Measurements from ENCODE around the gene RB1. TPM values are rescaled to one million over a fixed set of nuclear protein-coding genes. Genes with fewer than 3 reads are reported as not detected.

RB1 gene
- total and polyA plus RNA-seq, 9 of the 15 experiments (the other 6 are each of a cell fraction or from before 2014, with no cell fraction given) = 5.0 to 23.8 (median 17.9) TPM

DNA sequence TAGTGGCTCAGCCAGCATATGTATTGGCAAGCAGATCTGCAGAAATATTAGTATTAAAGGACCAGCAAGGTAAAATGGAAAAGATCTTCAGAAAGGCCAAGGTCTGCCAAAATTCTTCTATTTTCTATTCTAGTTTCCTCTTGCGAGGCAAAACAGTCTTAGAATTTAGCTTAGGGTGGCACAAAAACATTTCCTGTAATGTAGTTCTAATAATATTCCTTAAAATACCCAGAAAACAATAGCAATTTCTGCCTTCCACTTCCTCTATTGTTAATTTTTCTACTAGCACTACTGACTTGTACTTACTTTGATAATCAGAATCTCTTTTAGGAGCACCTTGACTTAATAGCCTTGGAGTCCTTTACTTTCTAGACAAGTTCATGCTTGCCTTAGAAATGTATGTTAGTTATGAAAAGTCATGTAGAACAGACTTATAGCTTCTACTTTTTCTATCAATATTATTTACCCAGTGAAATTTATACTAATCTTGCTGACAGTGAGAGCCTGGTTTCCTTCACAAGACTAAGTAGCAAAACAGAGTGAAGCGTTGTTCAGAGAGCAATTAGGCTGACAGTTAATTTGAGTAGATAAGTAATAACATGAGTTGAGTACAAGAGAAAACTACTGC lies 133.2 kb downstream of the RB1 start:
- Histone ChIP-seq H3K9me3 (replicated peaks; ENCODE audit: control insufficient read depth, insufficient read depth, low read depth, low read length) (no peaks in the 10 kb centered on the region), H2AFZ (ENCODE audit: low read depth, low read length) (no peak overlapping the region), H3K9me1 (ENCODE audit: control insufficient read depth, insufficient read depth, low read length) (no peaks in the 10 kb centered on the region), H3K36me3 (ENCODE audit: control insufficient read depth, insufficient read depth, low read length) (no peaks in the 10 kb centered on the region), H3K4me1 (replicated peaks in 1 of 2; ENCODE audit: control insufficient read depth in 2 of 2, insufficient read depth in 2 of 2, low read length in 2 of 2) (no peaks in the 10 kb centered on the region), H3K4me2 (ENCODE audit: insufficient read depth, low read length) (no peak overlapping the region), H3K4me3 (no peak overlapping the region), H3K27me3 (ENCODE audit: control insufficient read depth in 2 of 2, insufficient read depth in 2 of 2, low read length in 2 of 2) (no peaks in the 10 kb centered on the region), H3K27ac (ENCODE audit: extremely low read depth, low read depth, low read length) (no peak overlapping the region), H3K9ac (ENCODE audit: insufficient read depth in 1 of 2, low read depth in 2 of 2, low read length in 2 of 2) (no peak overlapping the region), H3K79me2 (ENCODE audit: control insufficient read depth, insufficient read depth, low read length) (no peaks in the 10 kb centered on the region), H4K20me1 (replicated peaks; ENCODE audit: control insufficient read depth, insufficient read depth, low read length) (no peaks in the 10 kb centered on the region)
- no peak for ATAC-seq
- in situ Hi-C loops (cut with MboI) = no loop called here
- no peak for DNase-seq (ENCODE audit: extremely low read depth in 1 of 4, low spot score in 3 of 4)
- ChIA-PET CTCF (ENCODE audit: low intra/inter-chr PET ratio) (no interaction called here), POLR2A (no interaction called here)
- 90% methylated on average over 2 of the region's 2 CpGs for WGBS (ENCODE audit: insufficient coverage, low coverage, missing lambda C conversion rate)
- intact Hi-C loops (cut with micrococcal nuclease) = no loop called here
- BruUV-seq (replicated peaks) = no TSS peak
- no peak for FAIRE-seq
- TF ChIP-seq ZNF707 (CRISPR knock-in tag; conservative IDR thresholded peaks at IDR 0.05) (no peak), SP1 (CRISPR knock-in tag; IDR thresholded peaks at IDR 0.05) (no peak), POLR2A (conservative IDR thresholded peaks at IDR 0.05) (no peak), SUPT5H (IDR thresholded peaks at IDR 0.05) (no peak), ZNF785 (CRISPR knock-in tag; IDR thresholded peaks at IDR 0.05) (no peak), ZNF124 (CRISPR knock-in tag; IDR thresholded peaks at IDR 0.05) (no peak), MAZ (CRISPR knock-in tag; conservative IDR thresholded peaks at IDR 0.05 in 1 of 2, IDR thresholded peaks at IDR 0.05 in 1 of 2) (no peak), NELFE (IDR thresholded peaks at IDR 0.05; ENCODE audit: insufficient read depth, insufficient read length) (no peak), ZC3H4 (CRISPR knock-in tag; IDR thresholded peaks at IDR 0.05; ENCODE audit: borderline replicate concordance) (no peak), BHLHE40 (IDR thresholded peaks at IDR 0.05; ENCODE audit: low read length) (no peak), ZNF644 (tag; IDR thresholded peaks at IDR 0.05; ENCODE audit: low read depth) (no peak), CBX2 (IDR thresholded peaks at IDR 0.05; ENCODE audit: insufficient read depth, low read length, poor library complexity, severe bottlenecking) (no peak)
- TF ChIP-seq, protein P1, sequence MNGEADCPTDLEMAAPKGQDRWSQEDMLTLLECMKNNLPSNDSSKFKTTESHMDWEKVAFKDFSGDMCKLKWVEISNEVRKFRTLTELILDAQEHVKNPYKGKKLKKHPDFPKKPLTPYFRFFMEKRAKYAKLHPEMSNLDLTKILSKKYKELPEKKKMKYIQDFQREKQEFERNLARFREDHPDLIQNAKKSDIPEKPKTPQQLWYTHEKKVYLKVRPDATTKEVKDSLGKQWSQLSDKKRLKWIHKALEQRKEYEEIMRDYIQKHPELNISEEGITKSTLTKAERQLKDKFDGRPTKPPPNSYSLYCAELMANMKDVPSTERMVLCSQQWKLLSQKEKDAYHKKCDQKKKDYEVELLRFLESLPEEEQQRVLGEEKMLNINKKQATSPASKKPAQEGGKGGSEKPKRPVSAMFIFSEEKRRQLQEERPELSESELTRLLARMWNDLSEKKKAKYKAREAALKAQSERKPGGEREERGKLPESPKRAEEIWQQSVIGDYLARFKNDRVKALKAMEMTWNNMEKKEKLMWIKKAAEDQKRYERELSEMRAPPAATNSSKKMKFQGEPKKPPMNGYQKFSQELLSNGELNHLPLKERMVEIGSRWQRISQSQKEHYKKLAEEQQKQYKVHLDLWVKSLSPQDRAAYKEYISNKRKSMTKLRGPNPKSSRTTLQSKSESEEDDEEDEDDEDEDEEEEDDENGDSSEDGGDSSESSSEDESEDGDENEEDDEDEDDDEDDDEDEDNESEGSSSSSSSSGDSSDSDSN (IDR thresholded peaks at IDR 0.05; ENCODE audit: borderline replicate concordance in 1 of 2, low read depth in 2 of 2, low read length in 2 of 2) = no peak
- TF ChIP-seq, protein P2, sequence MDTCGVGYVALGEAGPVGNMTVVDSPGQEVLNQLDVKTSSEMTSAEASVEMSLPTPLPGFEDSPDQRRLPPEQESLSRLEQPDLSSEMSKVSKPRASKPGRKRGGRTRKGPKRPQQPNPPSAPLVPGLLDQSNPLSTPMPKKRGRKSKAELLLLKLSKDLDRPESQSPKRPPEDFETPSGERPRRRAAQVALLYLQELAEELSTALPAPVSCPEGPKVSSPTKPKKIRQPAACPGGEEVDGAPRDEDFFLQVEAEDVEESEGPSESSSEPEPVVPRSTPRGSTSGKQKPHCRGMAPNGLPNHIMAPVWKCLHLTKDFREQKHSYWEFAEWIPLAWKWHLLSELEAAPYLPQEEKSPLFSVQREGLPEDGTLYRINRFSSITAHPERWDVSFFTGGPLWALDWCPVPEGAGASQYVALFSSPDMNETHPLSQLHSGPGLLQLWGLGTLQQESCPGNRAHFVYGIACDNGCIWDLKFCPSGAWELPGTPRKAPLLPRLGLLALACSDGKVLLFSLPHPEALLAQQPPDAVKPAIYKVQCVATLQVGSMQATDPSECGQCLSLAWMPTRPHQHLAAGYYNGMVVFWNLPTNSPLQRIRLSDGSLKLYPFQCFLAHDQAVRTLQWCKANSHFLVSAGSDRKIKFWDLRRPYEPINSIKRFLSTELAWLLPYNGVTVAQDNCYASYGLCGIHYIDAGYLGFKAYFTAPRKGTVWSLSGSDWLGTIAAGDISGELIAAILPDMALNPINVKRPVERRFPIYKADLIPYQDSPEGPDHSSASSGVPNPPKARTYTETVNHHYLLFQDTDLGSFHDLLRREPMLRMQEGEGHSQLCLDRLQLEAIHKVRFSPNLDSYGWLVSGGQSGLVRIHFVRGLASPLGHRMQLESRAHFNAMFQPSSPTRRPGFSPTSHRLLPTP (IDR thresholded peaks at IDR 0.05; ENCODE audit: borderline replicate concordance, extremely low read depth, insufficient read length) = no peak

All from K562 (cell line).